Measurements from ENCODE around the gene COL12A1.

COL12A1 gene

GRCh38 chr6:75176076-75176582, 29.7 kb downstream of the COL12A1 start:
- no peaks in the 10 kb centered on the region for H3K36me3 ChIP-seq (ENCODE audit: insufficient read depth, low read length)
- H3K27me3 ChIP-seq (ENCODE audit: insufficient read depth, low read length, poor library complexity), result no peaks in the 10 kb centered on the region
- H3K27ac ChIP-seq (ENCODE audit: low read length), result no peak overlapping the region
- no peak for DNase-seq
- H3K9ac ChIP-seq (ENCODE audit: low read depth, low read length), result no peak overlapping the region
- no peaks in the 10 kb centered on the region for H3K4me1 ChIP-seq (ENCODE audit: insufficient read depth, low read length)
- no peak overlapping the region for H3K4me2 ChIP-seq (ENCODE audit: insufficient read depth, low read length)
- H2AFZ ChIP-seq (ENCODE audit: low read depth, low read length), result no peak overlapping the region
- no peaks in the 10 kb centered on the region for H3K79me2 ChIP-seq (ENCODE audit: insufficient read depth, low read length)
- H4K20me1 ChIP-seq (ENCODE audit: insufficient read depth, low read length), result no peaks in the 10 kb centered on the region
- H3K9me3 ChIP-seq (ENCODE audit: insufficient read depth, low read length, severe bottlenecking), result no peaks in the 10 kb centered on the region
- ATAC-seq (ENCODE audit: insufficient read depth, low read depth), result no peak
- TF ChIP-seq CTCF (IDR thresholded peaks at IDR 0.05; ENCODE audit: borderline replicate concordance, extremely low read depth, low read length, poor library complexity, severe bottlenecking) (no peak), EZH2 (IDR thresholded peaks at IDR 0.05; ENCODE audit: borderline replicate concordance, low read depth, low read length, severe bottlenecking) (no peak)
- H3K4me3 ChIP-seq (ENCODE audit: low read depth in 1 of 2, low read length in 2 of 2), result no peak overlapping the region

GRCh38 chr6:75171986-75172385, 33.9 kb downstream of the COL12A1 start:
- H3K79me2 ChIP-seq (ENCODE audit: insufficient read depth, low read length), result no peaks in the 10 kb centered on the region
- H3K27me3 ChIP-seq (ENCODE audit: insufficient read depth, low read length, poor library complexity), result no peaks in the 10 kb centered on the region
- no peak overlapping the region for H3K4me2 ChIP-seq (ENCODE audit: insufficient read depth, low read length)
- ATAC-seq (ENCODE audit: insufficient read depth, low read depth) (no peak), DNase-seq (no peak)
- no peak overlapping the region for H3K9ac ChIP-seq (ENCODE audit: low read depth, low read length)
- no peaks in the 10 kb centered on the region for H3K4me1 ChIP-seq (ENCODE audit: insufficient read depth, low read length)
- no peaks in the 10 kb centered on the region for H3K36me3 ChIP-seq (ENCODE audit: insufficient read depth, low read length)
- H3K9me3 ChIP-seq (ENCODE audit: insufficient read depth, low read length, severe bottlenecking), result no peaks in the 10 kb centered on the region
- H2AFZ ChIP-seq (ENCODE audit: low read depth, low read length), result no peak overlapping the region
- H3K27ac ChIP-seq (ENCODE audit: low read length), result no peak overlapping the region
- no peaks in the 10 kb centered on the region for H4K20me1 ChIP-seq (ENCODE audit: insufficient read depth, low read length)
- TF ChIP-seq EZH2 (IDR thresholded peaks at IDR 0.05; ENCODE audit: borderline replicate concordance, low read depth, low read length, severe bottlenecking) (no peak), CTCF (IDR thresholded peaks at IDR 0.05; ENCODE audit: borderline replicate concordance, extremely low read depth, low read length, poor library complexity, severe bottlenecking) (no peak)
- no peak overlapping the region for H3K4me3 ChIP-seq (ENCODE audit: low read depth in 1 of 2, low read length in 2 of 2)

GRCh38 chr6:75171567-75171966, 34.3 kb downstream of the COL12A1 start:
- no peaks in the 10 kb centered on the region for H3K36me3 ChIP-seq (ENCODE audit: insufficient read depth, low read length)
- no peaks in the 10 kb centered on the region for H3K4me1 ChIP-seq (ENCODE audit: insufficient read depth, low read length)
- no peaks in the 10 kb centered on the region for H3K9me3 ChIP-seq (ENCODE audit: insufficient read depth, low read length, severe bottlenecking)
- DNase-seq, result no peak
- TF ChIP-seq EZH2 (IDR thresholded peaks at IDR 0.05; ENCODE audit: borderline replicate concordance, low read depth, low read length, severe bottlenecking) (no peak), CTCF (IDR thresholded peaks at IDR 0.05; ENCODE audit: borderline replicate concordance, extremely low read depth, low read length, poor library complexity, severe bottlenecking) (no peak)
- no peaks in the 10 kb centered on the region for H3K27me3 ChIP-seq (ENCODE audit: insufficient read depth, low read length, poor library complexity)
- no peaks in the 10 kb centered on the region for H3K79me2 ChIP-seq (ENCODE audit: insufficient read depth, low read length)
- no peak overlapping the region for H2AFZ ChIP-seq (ENCODE audit: low read depth, low read length)
- no peak overlapping the region for H3K4me2 ChIP-seq (ENCODE audit: insufficient read depth, low read length)
- H3K4me3 ChIP-seq (ENCODE audit: low read depth in 1 of 2, low read length in 2 of 2), result no peak overlapping the region
- ATAC-seq (ENCODE audit: insufficient read depth, low read depth), result no peak
- no peaks in the 10 kb centered on the region for H4K20me1 ChIP-seq (ENCODE audit: insufficient read depth, low read length)
- H3K9ac ChIP-seq (ENCODE audit: low read depth, low read length), result no peak overlapping the region
- H3K27ac ChIP-seq (ENCODE audit: low read length), result no peak overlapping the region
